OCI-LY7 (cell line): ENCODE results near the gene IMPDH1.

Experiments used
- CTCF ChIP-seq: fragments of 200-600 bp; sonication (generic); conservative IDR thresholded peaks from 2 replicates; pipeline ENCODE4 v1.5.1; 2014; ENCODE audit warnings: mild to moderate bottlenecking, antibody characterized with exemption, low read length, moderate library complexity, mixed read lengths
- EZH2phosphoT487 ChIP-seq: fragments of 200-600 bp; sonication (generic); IDR thresholded peaks from 2 replicates; pipeline ENCODE4 v1.6.1; 2018; ENCODE audit warnings: low read depth, borderline replicate concordance, mild to moderate bottlenecking, mixed run types, antibody characterized with exemption, low read length, moderate library complexity, mixed read lengths

- TF ChIP-seq CTCF (no peak), EZH2phosphoT487 (no peak)
Measured at GRCh38 chr7:128419257-128419656, 9.5 kb upstream of the IMPDH1 start.
